Neutrophil (primary cell): Measurements from ENCODE around the gene DMBT1.

ENCODE experiments used
- H3K27ac ChIP-seq: fragments of 200-600 bp; sonication (generic); 2 replicates; pipeline ENCODE4 v1.5.1; 2016; ENCODE audit warnings: mild to moderate bottlenecking, moderate library complexity
- H3K27me3 ChIP-seq: fragments of 200-600 bp; sonication (generic); 2 replicates; pipeline ENCODE4 v1.6.0; 2016; ENCODE audit warnings: mild to moderate bottlenecking
- H3K36me3 ChIP-seq: fragments of 200-600 bp; sonication (generic); 2 replicates; pipeline ENCODE4 v1.5.1; 2017
- H3K4me1 ChIP-seq, 2 experiments: fragments of 200-600 bp in 1 of 2; sonication (generic) in 1 of 2; 1 replicate in 1 of 2; 2 replicates in 1 of 2; pipeline versions ENCODE4 v1.5.1 to v1.6.1; 2013 to 2016; ENCODE audit warnings: low read depth in 1 of 2, low read length in 1 of 2, mild to moderate bottlenecking in 1 of 2, moderate library complexity in 1 of 2; ENCODE audit not compliant: control insufficient read depth in 1 of 2, insufficient read depth in 1 of 2
- H3K4me3 ChIP-seq, 2 experiments: fragments of 200-600 bp in 1 of 2; sonication (generic) in 1 of 2; 1 replicate in 1 of 2; 2 replicates in 1 of 2; pipeline ENCODE4 v1.5.1; 2013 to 2016; ENCODE audit warnings: low read depth in 1 of 2, low read length in 1 of 2, mild to moderate bottlenecking in 1 of 2, moderate library complexity in 1 of 2
- H3K9me3 ChIP-seq: fragments of 200-600 bp; sonication (generic); 2 replicates; pipeline ENCODE4 v1.5.1; 2016
- CTCF ChIP-seq: fragments of 200-600 bp; sonication (generic); IDR thresholded peaks from 2 replicates; pipeline ENCODE4 v1.5.1; 2016; ENCODE audit warnings: antibody characterized with exemption

The DMBT1 gene

GRCh38 chr10:122688293-122688989, 127.9 kb downstream of the DMBT1 start:
- Histone ChIP-seq H3K4me3 (no peak overlapping the region), H3K27ac (no peak overlapping the region), H3K27me3 (peaks cover 4% of the 10 kb centered on the region), H3K36me3 (no peaks in the 10 kb centered on the region), H3K9me3 (no peaks in the 10 kb centered on the region), H3K4me1 (no peaks in the 10 kb centered on the region)
- TF ChIP-seq CTCF: no peak

- no peaks in the 10 kb centered on the region for H3K36me3 ChIP-seq
- no peaks in the 10 kb centered on the region for H3K9me3 ChIP-seq
- H3K4me1 ChIP-seq: no peaks in the 10 kb centered on the region
- H3K4me3 ChIP-seq: no peak overlapping the region
- no peaks in the 10 kb centered on the region for H3K27me3 ChIP-seq
- TF ChIP-seq CTCF: no peak
- H3K27ac ChIP-seq: no peak overlapping the region
Measured at GRCh38 chr10:122689146-122689820, 128.7 kb downstream of the DMBT1 start.

GRCh38 chr10:122692744-122693143, 132.2 kb downstream of the DMBT1 start:
- H3K27ac ChIP-seq: no peak overlapping the region
- no peaks in the 10 kb centered on the region for H3K36me3 ChIP-seq
- no peak overlapping the region for H3K4me3 ChIP-seq
- H3K27me3 ChIP-seq: no peaks in the 10 kb centered on the region
- no peak for TF ChIP-seq CTCF
- H3K4me1 ChIP-seq: no peaks in the 10 kb centered on the region
- no peaks in the 10 kb centered on the region for H3K9me3 ChIP-seq
